HepG2 (cell line): ENCODE data around the gene ALK. TPM values are rescaled to one million over a fixed set of nuclear protein-coding genes. Genes with fewer than 3 reads are reported as not detected.

Experiments
- ATAC-seq: fragments of 200-7000 bp; cut with Tn5 transposase; 3 replicates; pipeline ENCODE4 v1.9.1; 2020; ENCODE audit warnings: mild to moderate bottlenecking, moderate library complexity
- BruUV-seq: library from RNA; stranded (reverse); fragments of 400-500 nt; replicated peaks from 2 replicates; lab custom pipeline; 2021; lab: Mats Ljungman, UMichigan
- CTCF ChIA-PET: fragments of 300-600 bp; formaldehyde crosslinking; extraction: SDS; loops from one replicate; lab custom pipeline; 2021; ENCODE audit warnings: low total read pairs, inconsistent platforms, low intra/inter-chr PET ratio; lab: Yijun Ruan, JAX
- POLR2A ChIA-PET: fragments of 350-600 bp; sonication (Branson Sonifier 250); formaldehyde crosslinking; loops from one replicate; lab custom pipeline; 2020; ENCODE audit warnings: antibody characterized with exemption, inconsistent platforms; lab: Yijun Ruan, JAX
- DNase-seq: peaks from one replicate; pipeline ENCODE4 v3.0.0-alpha.2; 2015; ENCODE audit warnings: low spot score
- FAIRE-seq: peaks from 3 replicates; lab custom pipeline; 2011; peaks lifted over from hg19 to GRCh38; lab: Jason Lieb, UNC
- H2AFZ ChIP-seq: one replicate; pipeline ENCODE4 v1.6.1; 2011; ENCODE audit warnings: low read length, inconsistent platforms
- H3K27ac ChIP-seq: fragments of 300-600 bp; 3 replicates; pipeline ENCODE4 v1.8.0; 2011; ENCODE audit warnings: mixed run types, mild to moderate bottlenecking, mixed read lengths, low read length, inconsistent platforms; ENCODE audit not compliant: insufficient read depth; ENCODE audit errors: extremely low read length
- H3K27me3 ChIP-seq, 2 experiments: fragments of 200-600 bp in 1 of 2; 2 replicates in 1 of 2; 3 replicates in 1 of 2; pipeline versions ENCODE4 v1.6.0 to v1.8.0; 2011; ENCODE audit warnings: low read length in 2 of 2, mild to moderate bottlenecking in 2 of 2, moderate library complexity in 2 of 2, inconsistent platforms in 1 of 2; ENCODE audit not compliant: insufficient read depth in 2 of 2, control insufficient read depth in 1 of 2
- H3K36me3 ChIP-seq, 2 experiments: fragments of 200-600 bp in 1 of 2; replicated peaks in 1 of 2; 2 replicates in 1 of 2; 3 replicates in 1 of 2; pipeline versions ENCODE4 v1.5.1 to v1.8.0; 2011; ENCODE audit warnings: low read length in 2 of 2, inconsistent platforms in 1 of 2; ENCODE audit not compliant: insufficient read depth in 2 of 2, control insufficient read depth in 1 of 2
- H3K4me1 ChIP-seq: 2 replicates; pipeline ENCODE4 v1.5.1; 2012; ENCODE audit warnings: low read length, inconsistent platforms; ENCODE audit not compliant: insufficient read depth
- H3K4me2 ChIP-seq: 2 replicates; pipeline ENCODE4 v1.6.0; 2011; ENCODE audit warnings: low read depth, low read length, inconsistent platforms
- H3K4me3 ChIP-seq, 3 experiments: fragments of 200-600 bp in 1 of 3; sonication (generic), shearing (Covaris generic) in 1 of 3; replicated peaks in 1 of 3; 2 replicates each; pipeline ENCODE4 v1.5.1; 2011 to 2016; ENCODE audit warnings: low read length in 3 of 3, inconsistent platforms in 2 of 3, low read depth in 2 of 3, mild to moderate bottlenecking in 2 of 3, control low read depth in 1 of 3, mixed read lengths in 1 of 3; ENCODE audit not compliant: insufficient read depth in 1 of 3
- H3K79me2 ChIP-seq: one replicate; pipeline ENCODE4 v1.6.1; 2011; ENCODE audit warnings: low read length, inconsistent platforms; ENCODE audit not compliant: insufficient read depth
- H3K9ac ChIP-seq: 2 replicates; pipeline ENCODE4 v1.6.0; 2011; ENCODE audit warnings: mild to moderate bottlenecking, low read depth, low read length, inconsistent platforms; ENCODE audit not compliant: insufficient read depth
- H3K9me3 ChIP-seq: 2 replicates; pipeline ENCODE4 v1.5.1; 2012; ENCODE audit warnings: mild to moderate bottlenecking, low read length
- H4K20me1 ChIP-seq: 2 replicates; pipeline ENCODE4 v1.6.0; 2011; ENCODE audit warnings: inconsistent platforms, mild to moderate bottlenecking, low read length, moderate library complexity; ENCODE audit not compliant: insufficient read depth
- FOXA1 ChIP-seq, 2 experiments: fragments of 450-650 bp in 1 of 2; sonication (generic) in 1 of 2; formaldehyde crosslinking in 1 of 2; IDR thresholded peaks; 2 replicates each; pipeline versions ENCODE4 v1.4.0 to v1.6.1; 2016 to 2020; ENCODE audit warnings: missing genetic modification reagents in 1 of 2
- MYNN ChIP-seq: sonication (generic); formaldehyde crosslinking; IDR thresholded peaks from 2 replicates; pipeline ENCODE4 v1.4.0; 2020; ENCODE audit warnings: mild to moderate bottlenecking, low read depth, missing genetic modification reagents
- PHF5A ChIP-seq: IDR thresholded peaks from one replicate; pipeline ENCODE4 v1.6.1; 2018; ENCODE audit warnings: low read depth, missing genetic modification reagents; ENCODE audit not compliant: unreplicated experiment
- SIX1 ChIP-seq: sonication (generic); formaldehyde crosslinking; IDR thresholded peaks from 2 replicates; pipeline ENCODE4 v1.4.0; 2020; ENCODE audit warnings: missing genetic modification reagents, borderline replicate concordance
- SRSF1 ChIP-seq: fragments of 200-400 bp; formaldehyde crosslinking; optimal IDR thresholded peaks from 2 replicates; pipeline ENCODE3; 2017; ENCODE audit warnings: mild to moderate bottlenecking, low read depth, low read length, moderate library complexity
- TBX3 ChIP-seq: fragments of 450-650 bp; IDR thresholded peaks from 2 replicates; pipeline ENCODE4 v1.6.1; 2017; ENCODE audit warnings: antibody characterized with exemption, mild to moderate bottlenecking, inconsistent platforms, borderline replicate concordance
- ZC3H4 ChIP-seq: sonication (generic); formaldehyde crosslinking; IDR thresholded peaks from 2 replicates; pipeline ENCODE4 v1.4.0; 2020; ENCODE audit warnings: missing genetic modification reagents, borderline replicate concordance
- ZNF253 ChIP-seq: sonication (generic); formaldehyde crosslinking; IDR thresholded peaks from 2 replicates; pipeline ENCODE4 v1.8.0; 2022; ENCODE audit warnings: mild to moderate bottlenecking, missing genetic modification reagents, borderline replicate concordance
- ZNF30 ChIP-seq: sonication (generic); formaldehyde crosslinking; IDR thresholded peaks from 2 replicates; pipeline ENCODE4 v1.5.0; 2020; ENCODE audit warnings: mild to moderate bottlenecking, missing genetic modification reagents
- ZNF724P ChIP-seq: sonication (generic); formaldehyde crosslinking; IDR thresholded peaks from 2 replicates; pipeline ENCODE4 v1.8.0; 2022; ENCODE audit warnings: missing genetic modification reagents, borderline replicate concordance
- WGBS: methylation state at CpG from one replicate; pipeline ENCODE4 v1.1.6; 2017; ENCODE audit warnings: low lambda C conversion rate; 5-methylcytosine and 5-hydroxymethylcytosine counted together
- in situ Hi-C: cut with HindIII; loops from 2 replicates; pipeline ENCODE4 v1.10.0; 2017; ENCODE audit warnings: low pct_unique_long_range_greater_than_20kb; ENCODE audit not compliant: extremely low pct_ligation_motif_present
- intact Hi-C: fragments of 100-400 bp; cut with micrococcal nuclease; formaldehyde crosslinking; loops from one replicate; pipeline ENCODE4 v1.10.0; 2022; ENCODE audit not compliant: unreplicated experiment
- polyA plus RNA-seq, 8 experiments: library from polyadenylated mRNA; depleted of rRNA in 3 of 8; stranded (reverse) in 7 of 8; unstranded in 1 of 8; fragments of >200 nt; fragmentation: Illumina TruSeq in 4 of 8; extraction: Trizol in 4 of 8; gene quantifications; 2 replicates each; pipeline versions ENCODE4 v1.2.1 to v1.2.3, GENCODE V29; 2011 to 2016; ENCODE audit warnings: low read depth in 4 of 8, missing spikeins in 1 of 8, mixed read lengths in 1 of 8; ENCODE audit not compliant: insufficient read depth in 1 of 8
- total RNA-seq, 5 experiments: library from RNA; depleted of rRNA; stranded (reverse); fragments of >200 nt; fragmentation: Illumina TruSeq; extraction: Trizol; gene quantifications; 2 replicates each; pipeline ENCODE4 v1.2.3, GENCODE V29; 2016; ENCODE audit warnings: low read depth in 1 of 5
- TF ChIP-seq, protein P1 (sequence below): sonication (generic); formaldehyde crosslinking; IDR thresholded peaks from 2 replicates; pipeline ENCODE4 v1.4.0; 2020; ENCODE audit warnings: missing genetic modification reagents, mild to moderate bottlenecking, borderline replicate concordance
- TF ChIP-seq, protein P2 (sequence below): sonication (generic); formaldehyde crosslinking; IDR thresholded peaks from 2 replicates; pipeline ENCODE4 v1.8.0; 2023; ENCODE audit warnings: mild to moderate bottlenecking, missing genetic modification reagents
- TF ChIP-seq, protein P3 (sequence below): sonication (generic); formaldehyde crosslinking; IDR thresholded peaks from 2 replicates; pipeline ENCODE4 v1.4.0; 2020; ENCODE audit warnings: low read depth, mild to moderate bottlenecking, missing genetic modification reagents
- TF ChIP-seq, protein P4 (sequence below): IDR thresholded peaks from 2 replicates; pipeline ENCODE4 v1.6.1; 2012; ENCODE audit warnings: low read length, improper control_type of control experiment

Gene ALK
- total and polyA plus RNA-seq, 2 of the 13 experiments (the other 11 are each of a cell fraction or from before 2014, with no cell fraction given) = not detected

DNA sequence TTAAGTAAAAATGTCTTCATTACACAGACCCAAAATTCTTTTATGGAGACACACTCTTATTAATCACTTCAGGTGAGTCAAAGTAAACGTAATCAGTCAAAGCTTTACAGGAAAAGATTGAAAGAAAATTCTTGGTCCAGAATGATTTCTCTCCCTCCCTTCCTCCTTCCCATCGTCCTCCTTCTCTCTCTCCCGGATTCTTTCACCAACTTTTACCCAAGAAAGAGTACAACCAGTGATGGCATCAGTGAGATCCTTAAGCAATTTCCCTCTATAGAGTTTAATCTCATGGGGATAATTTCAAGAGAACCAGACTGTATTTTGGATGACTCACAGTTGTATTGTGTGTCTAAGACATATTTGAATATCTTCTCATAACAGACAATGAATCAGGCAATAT, 258.1 kb downstream of the ALK start:
- intact Hi-C loops (no loop called here), in situ Hi-C loops (no loop called here)
- no peak for FAIRE-seq
- 9% methylated on average over 3 of the region's 3 CpGs for WGBS
- no peaks in the 10 kb centered on the region for H3K9me3 ChIP-seq
- ChIA-PET POLR2A (no interaction called here), CTCF (no interaction called here)
- H3K9ac ChIP-seq = no peak overlapping the region
- no peaks in the 10 kb centered on the region for H4K20me1 ChIP-seq
- no peak overlapping the region for H3K27ac ChIP-seq
- H3K4me1 ChIP-seq = no peaks in the 10 kb centered on the region
- no peak for DNase-seq
- H3K4me3 ChIP-seq = no peak overlapping the region
- no peaks in the 10 kb centered on the region; a peak in 1 of 5 replicates for H3K27me3 ChIP-seq
- ATAC-seq = no peak
- TF ChIP-seq ZNF724P (CRISPR knock-in tag) = no peak
- TF ChIP-seq TBX3 = no peak
- TF ChIP-seq, protein P1, sequence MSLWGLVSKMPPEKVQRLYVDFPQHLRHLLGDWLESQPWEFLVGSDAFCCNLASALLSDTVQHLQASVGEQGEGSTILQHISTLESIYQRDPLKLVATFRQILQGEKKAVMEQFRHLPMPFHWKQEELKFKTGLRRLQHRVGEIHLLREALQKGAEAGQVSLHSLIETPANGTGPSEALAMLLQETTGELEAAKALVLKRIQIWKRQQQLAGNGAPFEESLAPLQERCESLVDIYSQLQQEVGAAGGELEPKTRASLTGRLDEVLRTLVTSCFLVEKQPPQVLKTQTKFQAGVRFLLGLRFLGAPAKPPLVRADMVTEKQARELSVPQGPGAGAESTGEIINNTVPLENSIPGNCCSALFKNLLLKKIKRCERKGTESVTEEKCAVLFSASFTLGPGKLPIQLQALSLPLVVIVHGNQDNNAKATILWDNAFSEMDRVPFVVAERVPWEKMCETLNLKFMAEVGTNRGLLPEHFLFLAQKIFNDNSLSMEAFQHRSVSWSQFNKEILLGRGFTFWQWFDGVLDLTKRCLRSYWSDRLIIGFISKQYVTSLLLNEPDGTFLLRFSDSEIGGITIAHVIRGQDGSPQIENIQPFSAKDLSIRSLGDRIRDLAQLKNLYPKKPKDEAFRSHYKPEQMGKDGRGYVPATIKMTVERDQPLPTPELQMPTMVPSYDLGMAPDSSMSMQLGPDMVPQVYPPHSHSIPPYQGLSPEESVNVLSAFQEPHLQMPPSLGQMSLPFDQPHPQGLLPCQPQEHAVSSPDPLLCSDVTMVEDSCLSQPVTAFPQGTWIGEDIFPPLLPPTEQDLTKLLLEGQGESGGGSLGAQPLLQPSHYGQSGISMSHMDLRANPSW (CRISPR knock-in tag) = no peak
- TF ChIP-seq FOXA1 (IDR thresholded peaks at IDR 0.05) = no peak
- TF ChIP-seq FOXA1 (CRISPR knock-in tag; IDR thresholded peaks at IDR 0.05) = no peak
- no peak for TF ChIP-seq ZC3H4 (CRISPR knock-in tag)
- TF ChIP-seq PHF5A = no peak
- TF ChIP-seq ZNF30 = no peak
- TF ChIP-seq SIX1 (CRISPR knock-in tag) = no peak
- TF ChIP-seq, protein P2, sequence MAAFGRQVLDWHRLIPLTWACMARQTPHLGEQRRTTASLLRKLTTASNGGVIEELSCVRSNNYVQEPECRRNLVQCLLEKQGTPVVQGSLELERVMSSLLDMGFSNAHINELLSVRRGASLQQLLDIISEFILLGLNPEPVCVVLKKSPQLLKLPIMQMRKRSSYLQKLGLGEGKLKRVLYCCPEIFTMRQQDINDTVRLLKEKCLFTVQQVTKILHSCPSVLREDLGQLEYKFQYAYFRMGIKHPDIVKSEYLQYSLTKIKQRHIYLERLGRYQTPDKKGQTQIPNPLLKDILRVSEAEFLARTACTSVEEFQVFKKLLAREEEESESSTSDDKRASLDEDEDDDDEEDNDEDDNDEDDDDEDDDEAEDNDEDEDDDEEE (CRISPR knock-in tag) = no peak
- no peak for TF ChIP-seq MYNN (CRISPR knock-in tag)
- no peak for TF ChIP-seq SRSF1
- TF ChIP-seq, protein P3, sequence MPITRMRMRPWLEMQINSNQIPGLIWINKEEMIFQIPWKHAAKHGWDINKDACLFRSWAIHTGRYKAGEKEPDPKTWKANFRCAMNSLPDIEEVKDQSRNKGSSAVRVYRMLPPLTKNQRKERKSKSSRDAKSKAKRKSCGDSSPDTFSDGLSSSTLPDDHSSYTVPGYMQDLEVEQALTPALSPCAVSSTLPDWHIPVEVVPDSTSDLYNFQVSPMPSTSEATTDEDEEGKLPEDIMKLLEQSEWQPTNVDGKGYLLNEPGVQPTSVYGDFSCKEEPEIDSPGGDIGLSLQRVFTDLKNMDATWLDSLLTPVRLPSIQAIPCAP (CRISPR knock-in tag) = no peak
- no peak for TF ChIP-seq ZNF253
- TF ChIP-seq, protein P4, sequence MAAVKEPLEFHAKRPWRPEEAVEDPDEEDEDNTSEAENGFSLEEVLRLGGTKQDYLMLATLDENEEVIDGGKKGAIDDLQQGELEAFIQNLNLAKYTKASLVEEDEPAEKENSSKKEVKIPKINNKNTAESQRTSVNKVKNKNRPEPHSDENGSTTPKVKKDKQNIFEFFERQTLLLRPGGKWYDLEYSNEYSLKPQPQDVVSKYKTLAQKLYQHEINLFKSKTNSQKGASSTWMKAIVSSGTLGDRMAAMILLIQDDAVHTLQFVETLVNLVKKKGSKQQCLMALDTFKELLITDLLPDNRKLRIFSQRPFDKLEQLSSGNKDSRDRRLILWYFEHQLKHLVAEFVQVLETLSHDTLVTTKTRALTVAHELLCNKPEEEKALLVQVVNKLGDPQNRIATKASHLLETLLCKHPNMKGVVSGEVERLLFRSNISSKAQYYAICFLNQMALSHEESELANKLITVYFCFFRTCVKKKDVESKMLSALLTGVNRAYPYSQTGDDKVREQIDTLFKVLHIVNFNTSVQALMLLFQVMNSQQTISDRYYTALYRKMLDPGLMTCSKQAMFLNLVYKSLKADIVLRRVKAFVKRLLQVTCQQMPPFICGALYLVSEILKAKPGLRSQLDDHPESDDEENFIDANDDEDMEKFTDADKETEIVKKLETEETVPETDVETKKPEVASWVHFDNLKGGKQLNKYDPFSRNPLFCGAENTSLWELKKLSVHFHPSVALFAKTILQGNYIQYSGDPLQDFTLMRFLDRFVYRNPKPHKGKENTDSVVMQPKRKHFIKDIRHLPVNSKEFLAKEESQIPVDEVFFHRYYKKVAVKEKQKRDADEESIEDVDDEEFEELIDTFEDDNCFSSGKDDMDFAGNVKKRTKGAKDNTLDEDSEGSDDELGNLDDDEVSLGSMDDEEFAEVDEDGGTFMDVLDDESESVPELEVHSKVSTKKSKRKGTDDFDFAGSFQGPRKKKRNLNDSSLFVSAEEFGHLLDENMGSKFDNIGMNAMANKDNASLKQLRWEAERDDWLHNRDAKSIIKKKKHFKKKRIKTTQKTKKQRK = no peak
- TF ChIP-seq, all 625 proteins: peak for 0
- Histone ChIP-seq H3K79me2 (no peaks in the 10 kb centered on the region), H3K4me2 (no peak overlapping the region), H2AFZ (no peak overlapping the region), H3K36me3 (no peaks in the 10 kb centered on the region)
- no TSS peak for BruUV-seq
